HEK293 (cell line): Measurements from ENCODE around the gene KLHDC10.

Experiments
- TRIM28 ChIP-seq: IDR thresholded peaks from 2 replicates; pipeline ENCODE4 v1.6.1; 2011; ENCODE audit warnings: low read length, control low read depth, borderline replicate concordance
- ZBTB20 ChIP-seq: fragments of 450-650 bp; formaldehyde crosslinking; IDR thresholded peaks from 2 replicates; pipeline ENCODE4 v1.5.1; 2016; ENCODE audit warnings: missing biosample characterization, missing genetic modification characterization
- ZNF184 ChIP-seq: fragments of 450-650 bp; IDR thresholded peaks from 2 replicates; pipeline ENCODE4 v1.5.1; 2018; ENCODE audit warnings: missing biosample characterization, mild to moderate bottlenecking, missing genetic modification characterization
- ZNF274 ChIP-seq, 2 experiments: fragments of 200-500 bp in 1 of 2; fragments of 450-650 bp in 1 of 2; sonication (Bioruptor generic) in 1 of 2; formaldehyde crosslinking in 1 of 2; IDR thresholded peaks; 2 replicates each; pipeline versions ENCODE4 v1.5.1 to v1.6.1; 2014 to 2016; ENCODE audit warnings: borderline replicate concordance in 1 of 2, inconsistent platforms in 1 of 2, low read length in 1 of 2, missing biosample characterization in 1 of 2, missing genetic modification characterization in 1 of 2
- ZNF776 ChIP-seq: fragments of 450-650 bp; formaldehyde crosslinking; IDR thresholded peaks from 2 replicates; pipeline ENCODE4 v1.5.0; 2017; ENCODE audit warnings: missing biosample characterization, missing genetic modification characterization, borderline replicate concordance
- TF ChIP-seq, protein P1 (sequence below): fragments of 450-650 bp; formaldehyde crosslinking; IDR thresholded peaks from 2 replicates; pipeline ENCODE4 v1.5.1; 2016; ENCODE audit warnings: missing biosample characterization, missing genetic modification characterization
- TF ChIP-seq, protein P2 (sequence below): fragments of 450-650 bp; formaldehyde crosslinking; IDR thresholded peaks from 2 replicates; pipeline ENCODE4 v1.5.1; 2016; ENCODE audit warnings: missing biosample characterization, missing genetic modification characterization
- TF ChIP-seq, protein P3 (sequence below): fragments of 450-650 bp; formaldehyde crosslinking; conservative IDR thresholded peaks from 2 replicates; pipeline ENCODE4 v1.5.1; 2016; ENCODE audit warnings: low read depth, missing biosample characterization, missing genetic modification characterization
- TF ChIP-seq, protein P4 (sequence below): fragments of 450-650 bp; formaldehyde crosslinking; IDR thresholded peaks from 2 replicates; pipeline ENCODE4 v1.5.0; 2017; ENCODE audit warnings: missing biosample characterization, missing genetic modification characterization, borderline replicate concordance
- TF ChIP-seq, protein P5 (sequence below): fragments of 450-650 bp; formaldehyde crosslinking; IDR thresholded peaks from 2 replicates; pipeline ENCODE4 v1.5.1; 2016; ENCODE audit warnings: missing biosample characterization, missing genetic modification characterization
- TF ChIP-seq, protein P6 (sequence below): fragments of 450-650 bp; formaldehyde crosslinking; IDR thresholded peaks from 2 replicates; pipeline ENCODE4 v1.5.1; 2016; ENCODE audit warnings: missing biosample characterization, missing genetic modification characterization, low read depth
- TF ChIP-seq, protein P7 (sequence below): fragments of 450-650 bp; formaldehyde crosslinking; IDR thresholded peaks from 2 replicates; pipeline ENCODE4 v1.5.1; 2016; ENCODE audit warnings: missing biosample characterization, missing genetic modification characterization

DNA sequence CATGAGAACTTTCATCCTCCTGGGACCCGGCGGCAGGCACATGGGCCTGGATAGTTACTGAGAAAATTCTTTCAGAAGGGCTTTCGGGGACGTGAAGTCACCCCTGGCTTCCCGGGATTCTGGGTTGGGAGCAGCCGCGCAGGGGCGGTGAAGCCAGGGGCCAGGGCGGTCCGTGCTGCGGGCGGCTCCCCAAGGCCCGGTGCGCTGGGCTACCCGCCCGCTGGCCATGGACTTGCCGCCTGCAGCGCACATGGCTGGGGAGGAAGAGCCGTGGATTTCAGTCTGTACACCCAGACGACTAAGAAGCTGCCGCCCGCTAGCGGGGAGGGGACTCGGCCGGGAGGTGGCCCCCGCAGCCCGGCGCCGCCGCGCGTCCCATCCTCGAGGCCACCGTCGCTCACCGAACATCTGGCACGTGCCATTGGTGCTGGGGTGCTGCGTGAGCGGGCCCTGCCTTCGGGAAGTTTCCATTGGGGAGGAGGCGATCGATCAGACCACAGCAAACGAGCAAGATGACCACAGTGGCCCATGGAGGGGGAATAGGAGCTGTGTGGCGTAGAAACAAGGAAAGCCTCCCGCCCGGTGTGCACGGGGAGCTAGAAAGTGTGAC is 70.3 kb downstream of the KLHDC10 start:
- TF ChIP-seq, protein P1, sequence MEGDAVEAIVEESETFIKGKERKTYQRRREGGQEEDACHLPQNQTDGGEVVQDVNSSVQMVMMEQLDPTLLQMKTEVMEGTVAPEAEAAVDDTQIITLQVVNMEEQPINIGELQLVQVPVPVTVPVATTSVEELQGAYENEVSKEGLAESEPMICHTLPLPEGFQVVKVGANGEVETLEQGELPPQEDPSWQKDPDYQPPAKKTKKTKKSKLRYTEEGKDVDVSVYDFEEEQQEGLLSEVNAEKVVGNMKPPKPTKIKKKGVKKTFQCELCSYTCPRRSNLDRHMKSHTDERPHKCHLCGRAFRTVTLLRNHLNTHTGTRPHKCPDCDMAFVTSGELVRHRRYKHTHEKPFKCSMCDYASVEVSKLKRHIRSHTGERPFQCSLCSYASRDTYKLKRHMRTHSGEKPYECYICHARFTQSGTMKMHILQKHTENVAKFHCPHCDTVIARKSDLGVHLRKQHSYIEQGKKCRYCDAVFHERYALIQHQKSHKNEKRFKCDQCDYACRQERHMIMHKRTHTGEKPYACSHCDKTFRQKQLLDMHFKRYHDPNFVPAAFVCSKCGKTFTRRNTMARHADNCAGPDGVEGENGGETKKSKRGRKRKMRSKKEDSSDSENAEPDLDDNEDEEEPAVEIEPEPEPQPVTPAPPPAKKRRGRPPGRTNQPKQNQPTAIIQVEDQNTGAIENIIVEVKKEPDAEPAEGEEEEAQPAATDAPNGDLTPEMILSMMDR (tag by site-specific recombination): no peak
- no peak for TF ChIP-seq ZNF184
- TF ChIP-seq, protein P2, sequence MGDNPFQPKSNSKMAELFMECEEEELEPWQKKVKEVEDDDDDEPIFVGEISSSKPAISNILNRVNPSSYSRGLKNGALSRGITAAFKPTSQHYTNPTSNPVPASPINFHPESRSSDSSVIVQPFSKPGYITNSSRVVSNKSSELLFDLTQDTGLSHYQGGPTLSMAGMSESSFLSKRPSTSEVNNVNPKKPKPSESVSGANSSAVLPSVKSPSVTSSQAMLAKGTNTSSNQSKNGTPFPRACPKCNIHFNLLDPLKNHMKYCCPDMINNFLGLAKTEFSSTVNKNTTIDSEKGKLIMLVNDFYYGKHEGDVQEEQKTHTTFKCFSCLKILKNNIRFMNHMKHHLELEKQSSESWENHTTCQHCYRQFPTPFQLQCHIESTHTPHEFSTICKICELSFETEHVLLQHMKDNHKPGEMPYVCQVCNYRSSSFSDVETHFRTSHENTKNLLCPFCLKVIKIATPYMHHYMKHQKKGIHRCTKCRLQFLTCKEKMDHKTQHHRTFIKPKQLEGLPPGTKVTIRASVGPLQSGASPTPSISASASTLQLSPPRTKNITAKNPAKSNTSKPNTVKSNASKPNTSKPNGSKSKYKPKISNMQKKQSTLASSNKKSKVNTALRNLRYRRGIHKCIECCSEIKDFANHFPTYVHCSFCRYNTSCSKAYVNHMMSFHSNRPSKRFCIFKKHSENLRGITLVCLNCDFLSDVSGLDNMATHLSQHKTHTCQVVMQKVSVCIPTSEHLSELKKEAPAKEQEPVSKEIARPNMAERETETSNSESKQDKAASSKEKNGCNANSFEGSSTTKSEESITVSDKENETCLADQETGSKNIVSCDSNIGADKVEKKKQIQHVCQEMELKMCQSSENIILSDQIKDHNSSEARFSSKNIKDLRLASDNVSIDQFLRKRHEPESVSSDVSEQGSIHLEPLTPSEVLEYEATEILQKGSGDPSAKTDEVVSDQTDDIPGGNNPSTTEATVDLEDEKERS (tag by site-specific recombination): no peak
- TF ChIP-seq, protein P3, sequence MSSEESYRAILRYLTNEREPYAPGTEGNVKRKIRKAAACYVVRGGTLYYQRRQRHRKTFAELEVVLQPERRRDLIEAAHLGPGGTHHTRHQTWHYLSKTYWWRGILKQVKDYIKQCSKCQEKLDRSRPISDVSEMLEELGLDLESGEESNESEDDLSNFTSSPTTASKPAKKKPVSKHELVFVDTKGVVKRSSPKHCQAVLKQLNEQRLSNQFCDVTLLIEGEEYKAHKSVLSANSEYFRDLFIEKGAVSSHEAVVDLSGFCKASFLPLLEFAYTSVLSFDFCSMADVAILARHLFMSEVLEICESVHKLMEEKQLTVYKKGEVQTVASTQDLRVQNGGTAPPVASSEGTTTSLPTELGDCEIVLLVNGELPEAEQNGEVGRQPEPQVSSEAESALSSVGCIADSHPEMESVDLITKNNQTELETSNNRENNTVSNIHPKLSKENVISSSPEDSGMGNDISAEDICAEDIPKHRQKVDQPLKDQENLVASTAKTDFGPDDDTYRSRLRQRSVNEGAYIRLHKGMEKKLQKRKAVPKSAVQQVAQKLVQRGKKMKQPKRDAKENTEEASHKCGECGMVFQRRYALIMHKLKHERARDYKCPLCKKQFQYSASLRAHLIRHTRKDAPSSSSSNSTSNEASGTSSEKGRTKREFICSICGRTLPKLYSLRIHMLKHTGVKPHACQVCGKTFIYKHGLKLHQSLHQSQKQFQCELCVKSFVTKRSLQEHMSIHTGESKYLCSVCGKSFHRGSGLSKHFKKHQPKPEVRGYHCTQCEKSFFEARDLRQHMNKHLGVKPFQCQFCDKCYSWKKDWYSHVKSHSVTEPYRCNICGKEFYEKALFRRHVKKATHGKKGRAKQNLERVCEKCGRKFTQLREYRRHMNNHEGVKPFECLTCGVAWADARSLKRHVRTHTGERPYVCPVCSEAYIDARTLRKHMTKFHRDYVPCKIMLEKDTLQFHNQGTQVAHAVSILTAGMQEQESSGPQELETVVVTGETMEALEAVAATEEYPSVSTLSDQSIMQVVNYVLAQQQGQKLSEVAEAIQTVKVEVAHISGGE (tag by site-specific recombination): no peak
- TF ChIP-seq, protein P4, sequence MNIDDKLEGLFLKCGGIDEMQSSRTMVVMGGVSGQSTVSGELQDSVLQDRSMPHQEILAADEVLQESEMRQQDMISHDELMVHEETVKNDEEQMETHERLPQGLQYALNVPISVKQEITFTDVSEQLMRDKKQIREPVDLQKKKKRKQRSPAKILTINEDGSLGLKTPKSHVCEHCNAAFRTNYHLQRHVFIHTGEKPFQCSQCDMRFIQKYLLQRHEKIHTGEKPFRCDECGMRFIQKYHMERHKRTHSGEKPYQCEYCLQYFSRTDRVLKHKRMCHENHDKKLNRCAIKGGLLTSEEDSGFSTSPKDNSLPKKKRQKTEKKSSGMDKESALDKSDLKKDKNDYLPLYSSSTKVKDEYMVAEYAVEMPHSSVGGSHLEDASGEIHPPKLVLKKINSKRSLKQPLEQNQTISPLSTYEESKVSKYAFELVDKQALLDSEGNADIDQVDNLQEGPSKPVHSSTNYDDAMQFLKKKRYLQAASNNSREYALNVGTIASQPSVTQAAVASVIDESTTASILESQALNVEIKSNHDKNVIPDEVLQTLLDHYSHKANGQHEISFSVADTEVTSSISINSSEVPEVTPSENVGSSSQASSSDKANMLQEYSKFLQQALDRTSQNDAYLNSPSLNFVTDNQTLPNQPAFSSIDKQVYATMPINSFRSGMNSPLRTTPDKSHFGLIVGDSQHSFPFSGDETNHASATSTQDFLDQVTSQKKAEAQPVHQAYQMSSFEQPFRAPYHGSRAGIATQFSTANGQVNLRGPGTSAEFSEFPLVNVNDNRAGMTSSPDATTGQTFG: no peak
- TF ChIP-seq, protein P5, sequence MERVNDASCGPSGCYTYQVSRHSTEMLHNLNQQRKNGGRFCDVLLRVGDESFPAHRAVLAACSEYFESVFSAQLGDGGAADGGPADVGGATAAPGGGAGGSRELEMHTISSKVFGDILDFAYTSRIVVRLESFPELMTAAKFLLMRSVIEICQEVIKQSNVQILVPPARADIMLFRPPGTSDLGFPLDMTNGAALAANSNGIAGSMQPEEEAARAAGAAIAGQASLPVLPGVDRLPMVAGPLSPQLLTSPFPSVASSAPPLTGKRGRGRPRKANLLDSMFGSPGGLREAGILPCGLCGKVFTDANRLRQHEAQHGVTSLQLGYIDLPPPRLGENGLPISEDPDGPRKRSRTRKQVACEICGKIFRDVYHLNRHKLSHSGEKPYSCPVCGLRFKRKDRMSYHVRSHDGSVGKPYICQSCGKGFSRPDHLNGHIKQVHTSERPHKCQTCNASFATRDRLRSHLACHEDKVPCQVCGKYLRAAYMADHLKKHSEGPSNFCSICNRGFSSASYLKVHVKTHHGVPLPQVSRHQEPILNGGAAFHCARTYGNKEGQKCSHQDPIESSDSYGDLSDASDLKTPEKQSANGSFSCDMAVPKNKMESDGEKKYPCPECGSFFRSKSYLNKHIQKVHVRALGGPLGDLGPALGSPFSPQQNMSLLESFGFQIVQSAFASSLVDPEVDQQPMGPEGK (tag by site-specific recombination): no peak
- no peak for TF ChIP-seq ZNF274 (IDR thresholded peaks at IDR 0.05; ENCODE audit: low read length)
- no peak for TF ChIP-seq ZNF274 (tag by site-specific recombination; IDR thresholded peaks at IDR 0.05; ENCODE audit: borderline replicate concordance)
- no peak for TF ChIP-seq ZBTB20 (tag by site-specific recombination)
- no peak for TF ChIP-seq ZNF776 (tag by site-specific recombination)
- no peak for TF ChIP-seq TRIM28
- TF ChIP-seq, protein P6, sequence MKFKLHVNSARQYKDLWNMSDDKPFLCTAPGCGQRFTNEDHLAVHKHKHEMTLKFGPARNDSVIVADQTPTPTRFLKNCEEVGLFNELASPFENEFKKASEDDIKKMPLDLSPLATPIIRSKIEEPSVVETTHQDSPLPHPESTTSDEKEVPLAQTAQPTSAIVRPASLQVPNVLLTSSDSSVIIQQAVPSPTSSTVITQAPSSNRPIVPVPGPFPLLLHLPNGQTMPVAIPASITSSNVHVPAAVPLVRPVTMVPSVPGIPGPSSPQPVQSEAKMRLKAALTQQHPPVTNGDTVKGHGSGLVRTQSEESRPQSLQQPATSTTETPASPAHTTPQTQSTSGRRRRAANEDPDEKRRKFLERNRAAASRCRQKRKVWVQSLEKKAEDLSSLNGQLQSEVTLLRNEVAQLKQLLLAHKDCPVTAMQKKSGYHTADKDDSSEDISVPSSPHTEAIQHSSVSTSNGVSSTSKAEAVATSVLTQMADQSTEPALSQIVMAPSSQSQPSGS (tag by site-specific recombination): no peak
- TF ChIP-seq, protein P7, sequence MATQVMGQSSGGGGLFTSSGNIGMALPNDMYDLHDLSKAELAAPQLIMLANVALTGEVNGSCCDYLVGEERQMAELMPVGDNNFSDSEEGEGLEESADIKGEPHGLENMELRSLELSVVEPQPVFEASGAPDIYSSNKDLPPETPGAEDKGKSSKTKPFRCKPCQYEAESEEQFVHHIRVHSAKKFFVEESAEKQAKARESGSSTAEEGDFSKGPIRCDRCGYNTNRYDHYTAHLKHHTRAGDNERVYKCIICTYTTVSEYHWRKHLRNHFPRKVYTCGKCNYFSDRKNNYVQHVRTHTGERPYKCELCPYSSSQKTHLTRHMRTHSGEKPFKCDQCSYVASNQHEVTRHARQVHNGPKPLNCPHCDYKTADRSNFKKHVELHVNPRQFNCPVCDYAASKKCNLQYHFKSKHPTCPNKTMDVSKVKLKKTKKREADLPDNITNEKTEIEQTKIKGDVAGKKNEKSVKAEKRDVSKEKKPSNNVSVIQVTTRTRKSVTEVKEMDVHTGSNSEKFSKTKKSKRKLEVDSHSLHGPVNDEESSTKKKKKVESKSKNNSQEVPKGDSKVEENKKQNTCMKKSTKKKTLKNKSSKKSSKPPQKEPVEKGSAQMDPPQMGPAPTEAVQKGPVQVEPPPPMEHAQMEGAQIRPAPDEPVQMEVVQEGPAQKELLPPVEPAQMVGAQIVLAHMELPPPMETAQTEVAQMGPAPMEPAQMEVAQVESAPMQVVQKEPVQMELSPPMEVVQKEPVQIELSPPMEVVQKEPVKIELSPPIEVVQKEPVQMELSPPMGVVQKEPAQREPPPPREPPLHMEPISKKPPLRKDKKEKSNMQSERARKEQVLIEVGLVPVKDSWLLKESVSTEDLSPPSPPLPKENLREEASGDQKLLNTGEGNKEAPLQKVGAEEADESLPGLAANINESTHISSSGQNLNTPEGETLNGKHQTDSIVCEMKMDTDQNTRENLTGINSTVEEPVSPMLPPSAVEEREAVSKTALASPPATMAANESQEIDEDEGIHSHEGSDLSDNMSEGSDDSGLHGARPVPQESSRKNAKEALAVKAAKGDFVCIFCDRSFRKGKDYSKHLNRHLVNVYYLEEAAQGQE (tag by site-specific recombination): no peak
